ENCODE results near the gene IRF2.

The IRF2 gene

DNA sequence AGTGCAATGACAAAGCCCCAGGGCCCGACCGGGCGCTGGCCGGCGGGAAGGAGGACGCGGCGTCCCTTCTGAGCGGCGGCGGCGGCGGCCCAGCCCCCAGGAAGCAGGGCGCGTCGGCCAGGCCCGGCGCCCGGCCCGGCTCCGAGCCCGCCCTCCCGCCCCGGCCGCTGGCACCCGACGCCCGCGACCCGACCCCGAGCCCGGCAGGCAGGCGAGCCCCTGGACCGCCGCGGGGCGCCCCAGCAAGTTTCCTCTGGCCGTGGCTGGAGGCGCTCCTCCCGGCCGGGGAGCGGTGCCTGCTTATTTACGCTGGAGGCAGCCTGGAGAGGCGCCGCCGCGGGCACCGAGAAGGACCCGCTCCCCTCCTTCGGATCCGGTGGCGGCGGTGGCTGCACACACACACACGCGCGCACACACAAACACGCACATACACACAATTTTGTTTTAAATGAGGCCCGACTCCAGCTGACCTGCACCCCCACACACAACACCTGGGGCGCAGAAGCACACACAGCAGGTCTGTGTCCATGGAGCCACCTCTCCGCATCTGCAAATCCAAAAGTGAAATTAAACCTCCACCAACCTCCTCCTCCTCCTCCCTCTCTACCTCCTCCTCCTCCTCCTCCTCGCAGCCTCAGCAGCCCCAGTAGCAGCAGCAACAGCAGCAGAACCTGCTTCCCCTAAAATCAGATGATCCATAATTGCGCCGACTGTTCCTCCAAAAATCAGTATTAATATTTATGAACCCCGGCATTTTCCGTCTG, 669 bp downstream of the IRF2 start:
- peak in 4 of 5 donors; percentile 31 to 73 (median 46) for DNase-seq

DNA sequence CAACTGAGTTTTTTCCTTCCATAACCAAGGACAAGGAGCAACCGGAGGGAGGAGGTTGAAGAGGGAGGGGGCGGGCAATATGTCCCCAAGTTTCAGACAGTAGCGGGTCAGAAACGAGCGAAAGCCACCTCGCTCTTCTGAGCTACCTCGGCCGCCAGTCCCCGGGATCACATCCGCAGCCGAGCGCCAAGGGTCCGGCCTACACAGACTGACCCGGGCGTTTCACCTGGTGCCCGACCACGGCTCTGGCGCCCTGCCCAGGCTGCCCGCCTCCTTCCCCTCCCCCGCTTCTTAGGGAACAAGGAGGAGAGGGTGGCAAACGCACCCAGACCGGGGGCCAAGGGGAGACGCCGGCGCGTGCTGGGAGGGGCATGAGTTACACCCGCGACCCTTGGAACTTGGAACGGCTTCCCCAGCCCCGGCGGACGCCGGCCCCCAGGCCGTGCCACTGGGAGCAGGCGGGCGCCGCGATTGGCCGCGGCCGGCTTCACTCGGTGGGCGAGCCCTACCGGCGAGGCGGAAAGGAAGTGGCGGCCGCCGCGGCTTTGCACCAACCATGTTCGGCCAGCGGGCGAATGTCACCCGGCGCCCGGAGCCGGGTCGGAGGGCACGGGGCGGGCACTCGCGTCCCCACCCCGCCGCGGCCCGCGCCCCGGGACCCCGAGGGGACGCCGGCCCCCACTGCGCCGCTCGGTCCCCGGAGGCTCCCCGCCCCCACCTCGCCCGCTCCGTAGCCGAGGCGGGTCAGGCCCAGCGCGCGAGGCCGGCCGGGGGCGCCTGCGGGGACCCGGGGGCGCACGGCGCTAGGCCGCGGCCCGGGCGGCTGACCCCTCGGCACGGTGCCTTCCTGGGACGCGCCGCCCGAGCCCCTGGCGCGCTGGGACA, 1.5 kb downstream of the IRF2 start:
- DNase-seq, result peak; percentile 34 to 63 (median 43)

DNA sequence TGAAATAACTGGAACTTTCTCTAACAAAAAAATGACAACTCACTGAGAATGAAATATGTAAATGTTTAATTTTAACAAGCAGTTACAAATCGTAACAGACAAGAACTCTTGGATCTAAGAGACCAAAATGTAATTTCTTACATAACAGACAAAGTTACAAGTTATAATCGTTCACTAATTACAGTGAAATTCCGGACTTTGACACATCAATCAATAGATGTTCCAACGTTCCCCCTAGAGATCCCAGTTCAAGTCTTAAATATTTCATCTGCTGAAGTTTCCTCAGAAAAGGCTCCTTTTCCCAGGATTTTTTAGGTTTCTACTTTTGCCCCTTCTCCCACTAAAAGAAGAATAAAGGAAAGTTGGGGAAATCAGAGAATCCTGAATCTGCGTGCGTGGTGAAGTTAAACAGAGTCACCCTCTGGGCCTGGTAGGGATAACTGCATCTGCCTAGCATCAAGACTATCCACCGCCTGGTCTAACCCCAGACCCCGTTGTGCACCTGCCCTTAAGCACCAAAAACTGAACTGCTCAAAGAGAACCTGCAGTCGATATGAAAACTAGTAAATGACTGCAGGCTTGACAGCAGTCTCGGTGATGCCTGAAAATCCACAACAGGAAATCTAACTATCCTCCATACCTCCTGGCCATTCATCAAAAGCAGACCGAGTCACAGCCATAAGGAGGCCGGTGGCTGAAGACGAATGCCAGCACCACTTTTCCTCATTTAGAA, 2.3 kb downstream of the IRF2 start:
- peak in 1 of 5 donors; percentile 45 for DNase-seq

DNA sequence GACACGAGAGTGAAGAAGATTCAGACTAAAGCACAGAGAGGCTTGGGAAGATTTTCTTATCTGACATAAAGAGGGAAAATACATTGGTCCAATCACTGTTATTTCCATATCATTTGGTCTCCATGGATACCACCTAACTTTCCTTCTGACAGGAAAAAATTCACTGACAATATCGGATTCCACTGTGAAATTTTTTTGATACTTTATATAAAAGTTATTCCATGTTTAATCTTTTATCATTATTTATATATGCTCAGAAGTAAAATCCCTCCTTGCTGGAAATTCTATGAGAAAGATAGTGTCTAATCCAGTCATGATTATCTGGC, 3.6 kb downstream of the IRF2 start:
- no peak for DNase-seq

DNA sequence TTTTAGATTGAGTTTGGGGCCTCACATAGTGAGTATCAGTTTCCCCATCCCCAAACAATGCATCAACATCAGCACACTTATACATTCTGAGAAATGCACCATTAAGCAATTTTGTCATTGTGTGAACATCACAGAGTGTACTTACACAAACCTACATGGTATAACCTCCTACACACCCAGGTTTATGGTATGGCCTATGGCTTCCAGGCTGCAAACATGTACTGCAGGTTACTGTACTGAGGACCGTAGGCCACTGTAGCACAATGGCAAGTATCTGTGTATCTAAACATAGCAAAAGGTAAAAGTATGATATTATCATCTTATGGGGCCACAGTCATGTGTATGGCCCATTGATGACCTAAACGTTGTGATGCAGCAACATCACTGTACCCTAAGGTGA, 7.7 kb downstream of the IRF2 start:
- DNase-seq, result no peak

DNA sequence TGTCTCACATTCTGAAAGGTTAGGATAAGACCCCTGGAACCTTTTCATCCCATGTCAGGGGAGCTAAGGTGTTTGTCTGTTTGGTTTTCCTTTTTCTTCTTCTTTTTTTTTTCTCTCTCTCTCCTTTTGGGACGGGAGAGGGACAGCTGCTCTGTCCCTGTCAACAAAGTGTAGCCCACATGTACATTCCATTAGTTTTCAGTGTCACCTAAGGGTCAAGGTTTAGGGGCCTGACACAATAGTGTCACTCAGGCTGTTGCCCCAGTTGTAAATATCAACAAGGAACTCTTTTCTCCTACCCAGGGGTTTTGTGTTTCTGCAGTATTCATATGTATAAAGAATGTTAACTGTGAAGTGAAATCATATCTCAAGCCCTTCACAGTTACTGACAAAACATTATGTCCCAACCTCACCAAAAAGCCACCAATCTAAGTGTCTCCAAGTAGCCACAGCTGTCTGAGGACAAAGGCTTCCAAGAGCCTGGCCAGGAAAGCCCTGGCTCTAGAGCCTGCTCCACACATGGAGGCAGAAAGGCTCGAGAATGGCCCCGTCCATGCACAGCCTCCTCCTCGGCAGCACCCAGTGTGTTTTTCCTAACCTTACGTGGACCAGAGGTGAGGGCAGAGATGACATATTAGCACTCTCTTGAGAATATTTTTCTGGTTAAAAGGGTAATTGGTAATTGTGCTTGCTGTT, 9.4 kb downstream of the IRF2 start:
- no peak for DNase-seq

DNA sequence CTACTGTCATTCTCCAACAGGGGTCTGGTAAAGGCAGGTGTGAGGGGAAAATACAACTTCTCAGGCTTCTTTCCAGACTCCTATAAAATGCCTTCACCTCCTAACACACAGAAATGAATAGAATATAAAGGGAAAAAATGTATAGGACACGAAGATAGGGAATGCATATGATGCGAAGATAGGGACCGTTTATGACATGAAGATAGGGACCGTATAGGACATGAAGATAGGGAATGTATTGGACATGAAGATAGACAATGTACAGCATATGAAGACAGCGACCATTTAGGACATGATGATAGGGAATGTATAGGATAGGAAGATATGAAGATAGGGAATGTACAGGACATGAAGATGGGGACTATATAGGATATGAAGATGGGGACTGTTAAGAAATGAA, 10.5 kb downstream of the IRF2 start:
- no peak for DNase-seq

DNA sequence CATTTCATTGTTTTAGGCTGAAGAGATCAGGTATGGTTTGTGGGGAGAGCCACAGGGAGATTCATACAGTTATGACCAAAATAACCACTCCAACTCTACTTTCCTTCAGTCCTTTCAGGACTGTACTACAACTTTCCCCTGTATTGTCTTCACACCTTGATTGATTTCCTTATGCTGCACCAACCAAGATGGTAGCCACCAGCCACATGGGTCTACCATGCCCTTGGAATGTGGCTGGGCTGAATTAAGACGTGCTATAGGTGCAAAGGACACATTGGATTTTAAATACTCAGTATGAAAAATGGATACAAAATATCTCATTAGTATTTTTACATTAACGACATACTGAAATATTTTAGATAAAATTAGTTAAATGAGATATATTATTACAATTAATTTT, 11.2 kb downstream of the IRF2 start:
- no peak for DNase-seq

DNA sequence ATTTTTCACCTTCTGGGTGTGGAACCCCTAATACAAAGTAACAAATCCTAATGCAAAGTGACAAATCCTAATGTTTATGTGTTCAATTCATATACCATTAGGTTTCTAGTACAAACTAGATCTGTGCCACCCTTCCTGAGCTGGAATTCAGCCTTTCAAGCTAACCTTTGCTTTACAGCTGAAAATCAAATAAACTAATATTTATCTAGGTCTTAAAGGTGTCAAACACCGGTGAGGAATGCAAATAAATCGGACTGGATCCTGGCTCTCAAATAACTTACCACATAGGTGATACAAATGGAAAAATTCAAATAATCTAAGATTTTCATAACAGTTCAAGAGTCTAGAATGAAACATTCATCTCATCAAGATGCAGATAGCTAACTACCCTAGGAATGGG, 11.6 kb downstream of the IRF2 start:
- no peak for DNase-seq

DNA sequence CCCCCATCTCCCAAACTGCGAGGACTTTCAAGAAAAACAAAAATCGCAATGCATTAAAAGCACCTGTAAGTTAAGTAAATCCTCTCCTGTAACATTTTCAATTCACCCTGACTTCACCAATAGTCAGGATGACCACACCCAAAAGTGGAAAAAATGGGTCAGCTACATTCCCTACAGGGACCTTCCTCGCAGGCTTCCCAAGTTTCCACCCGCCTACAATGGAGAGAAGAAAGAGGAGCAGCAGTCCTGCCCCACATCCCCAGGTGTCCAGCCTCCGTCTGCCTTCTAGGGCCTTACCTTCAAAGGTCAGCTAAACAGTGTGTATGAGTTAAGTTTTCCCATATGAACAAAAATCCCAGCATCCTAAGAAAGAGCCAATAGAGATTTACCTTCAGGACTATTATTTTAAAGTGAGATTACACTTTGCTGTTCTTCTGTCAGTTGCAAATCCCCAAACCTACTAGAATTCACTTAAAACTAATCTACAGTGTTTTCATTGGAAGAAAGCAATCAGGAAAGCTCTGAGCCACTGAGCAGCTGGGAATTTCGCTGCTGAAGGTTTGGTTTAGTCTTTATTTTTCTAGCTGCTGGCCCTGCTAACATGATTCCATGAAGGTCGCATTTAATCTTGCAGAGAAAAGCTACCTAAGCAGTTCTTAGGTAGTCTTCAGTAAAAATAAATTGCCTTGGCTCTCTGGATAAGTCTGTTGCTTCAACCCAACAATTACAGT, 12.5 kb downstream of the IRF2 start:
- DNase-seq, result no peak

DNA sequence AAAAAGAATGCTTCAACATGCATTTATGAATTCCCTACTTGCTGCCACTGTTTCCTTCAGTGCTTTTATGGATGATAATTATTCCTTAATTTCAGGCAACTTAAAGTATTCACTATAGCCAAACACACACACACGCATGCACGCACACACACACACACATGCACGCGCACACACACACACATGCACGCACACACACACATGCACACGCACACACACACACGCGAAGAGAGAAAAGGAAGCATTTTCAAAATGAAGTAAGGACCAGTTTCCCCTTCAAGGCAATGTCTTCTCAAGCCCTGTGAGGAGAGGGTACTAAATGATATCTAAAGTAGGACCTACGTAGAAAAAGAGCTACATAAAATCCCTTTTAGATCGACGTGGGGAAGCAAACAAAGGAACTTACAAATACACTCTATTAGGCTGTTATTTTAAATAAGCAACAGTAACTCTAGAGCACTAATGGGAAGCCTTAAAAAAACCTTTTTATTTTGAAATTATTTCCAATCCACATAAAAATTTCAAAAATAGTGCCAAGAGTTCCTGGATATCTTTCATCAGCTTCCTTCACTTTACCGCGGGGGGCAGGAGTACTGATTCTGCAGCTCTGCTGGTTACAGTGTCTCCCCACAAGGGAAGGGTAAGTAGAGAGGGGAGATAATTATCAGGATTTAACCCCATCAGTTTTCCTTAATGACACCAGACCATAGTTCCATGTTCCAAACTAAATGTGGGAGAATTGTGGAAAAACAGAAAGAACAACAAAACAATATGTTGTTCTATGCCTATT, 13.7 kb downstream of the IRF2 start:
- no peak for DNase-seq

DNA sequence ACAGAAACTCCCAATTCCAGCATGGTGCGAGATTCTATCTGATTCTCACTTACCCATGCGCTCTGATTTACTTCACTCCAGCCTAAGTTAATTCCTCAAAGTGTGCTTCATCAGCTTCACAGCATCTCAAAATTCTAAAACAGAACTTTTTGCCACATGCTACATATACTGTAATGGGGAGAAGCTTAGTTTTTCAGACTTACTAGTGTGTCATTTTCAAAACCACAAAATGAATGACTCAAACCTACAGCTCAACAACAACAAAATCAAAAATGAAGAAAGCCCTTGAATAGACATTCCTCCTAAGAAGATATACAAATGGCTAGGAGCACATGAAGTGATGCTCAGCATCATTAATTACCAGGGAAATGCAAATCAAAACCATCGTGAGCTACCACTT, 14.9 kb downstream of the IRF2 start:
- peak in 1 of 5 donors; percentile 53 for DNase-seq

DNA sequence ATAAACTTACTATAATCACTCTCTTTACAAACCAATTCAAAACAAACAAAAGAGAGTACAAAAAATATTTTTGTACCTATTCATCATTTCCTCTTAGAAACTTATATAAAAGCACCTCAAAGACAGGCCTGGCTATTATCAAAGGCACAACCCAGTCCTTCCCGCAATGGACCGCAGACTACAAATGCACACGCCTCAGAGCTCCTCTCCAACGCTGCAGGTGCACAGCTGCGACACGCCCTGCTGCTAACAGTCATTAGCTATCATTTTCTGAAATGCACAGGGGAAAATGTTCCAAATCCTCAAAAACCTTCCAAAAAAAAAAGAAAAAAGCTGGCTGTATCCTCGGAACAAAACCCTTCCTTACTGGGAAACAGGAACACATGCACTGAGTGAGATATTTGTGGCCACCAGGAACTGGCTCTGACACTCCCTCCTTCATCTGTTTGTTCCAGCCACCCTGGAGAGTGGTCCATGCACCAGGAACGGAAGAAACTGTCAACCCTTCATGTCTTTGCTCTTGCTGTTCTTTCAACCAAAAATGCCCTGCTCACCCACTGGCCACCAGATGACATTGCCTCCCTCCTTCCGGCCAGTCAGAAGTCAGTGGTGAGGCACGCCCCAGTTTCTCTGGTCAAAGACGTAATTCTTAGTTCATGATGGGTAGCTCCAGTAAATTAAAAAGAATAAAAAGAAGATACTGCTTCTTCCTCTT, 16.7 kb downstream of the IRF2 start:
- no peak for DNase-seq

DNA sequence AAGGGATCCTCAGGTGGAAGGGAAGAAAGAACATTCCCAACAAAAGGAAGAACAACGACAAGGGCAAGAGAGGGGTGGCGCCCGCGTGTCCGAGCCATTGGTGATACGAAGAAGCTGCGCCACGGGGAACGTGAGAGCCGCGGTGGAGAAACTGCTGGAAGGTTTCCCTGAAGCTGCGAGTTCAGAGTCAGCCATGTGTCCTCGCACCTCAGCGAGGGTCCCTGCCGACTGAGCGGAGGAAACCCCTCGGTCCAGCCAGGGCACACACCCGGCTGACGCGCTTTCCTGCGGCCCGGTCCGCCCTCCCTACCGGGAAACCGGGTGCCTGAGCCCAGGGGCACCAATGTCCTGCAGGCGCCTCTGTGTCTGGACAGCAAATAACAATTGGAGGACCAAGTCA, 18.0 kb downstream of the IRF2 start:
- DNase-seq, result no peak

DNA sequence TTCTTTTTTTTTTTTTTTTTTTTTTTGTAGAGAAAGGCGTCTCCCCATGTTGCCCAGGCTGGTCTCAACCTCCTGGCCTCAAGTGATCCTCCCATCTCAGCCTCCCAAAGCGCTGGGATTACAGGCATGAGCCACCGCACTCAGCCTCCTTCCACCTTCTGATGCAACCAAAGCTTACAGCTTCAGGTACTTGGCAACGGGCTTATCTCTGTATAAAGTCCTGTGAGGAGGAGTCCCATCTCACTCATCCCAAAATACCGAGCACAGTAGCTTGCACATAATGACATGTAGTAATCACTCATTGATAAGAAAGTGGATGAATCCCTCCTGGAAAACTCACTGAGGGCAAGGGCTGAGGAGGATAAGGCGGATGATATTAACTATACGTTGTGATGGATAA, 19.1 kb downstream of the IRF2 start:
- DNase-seq, result no peak

DNA sequence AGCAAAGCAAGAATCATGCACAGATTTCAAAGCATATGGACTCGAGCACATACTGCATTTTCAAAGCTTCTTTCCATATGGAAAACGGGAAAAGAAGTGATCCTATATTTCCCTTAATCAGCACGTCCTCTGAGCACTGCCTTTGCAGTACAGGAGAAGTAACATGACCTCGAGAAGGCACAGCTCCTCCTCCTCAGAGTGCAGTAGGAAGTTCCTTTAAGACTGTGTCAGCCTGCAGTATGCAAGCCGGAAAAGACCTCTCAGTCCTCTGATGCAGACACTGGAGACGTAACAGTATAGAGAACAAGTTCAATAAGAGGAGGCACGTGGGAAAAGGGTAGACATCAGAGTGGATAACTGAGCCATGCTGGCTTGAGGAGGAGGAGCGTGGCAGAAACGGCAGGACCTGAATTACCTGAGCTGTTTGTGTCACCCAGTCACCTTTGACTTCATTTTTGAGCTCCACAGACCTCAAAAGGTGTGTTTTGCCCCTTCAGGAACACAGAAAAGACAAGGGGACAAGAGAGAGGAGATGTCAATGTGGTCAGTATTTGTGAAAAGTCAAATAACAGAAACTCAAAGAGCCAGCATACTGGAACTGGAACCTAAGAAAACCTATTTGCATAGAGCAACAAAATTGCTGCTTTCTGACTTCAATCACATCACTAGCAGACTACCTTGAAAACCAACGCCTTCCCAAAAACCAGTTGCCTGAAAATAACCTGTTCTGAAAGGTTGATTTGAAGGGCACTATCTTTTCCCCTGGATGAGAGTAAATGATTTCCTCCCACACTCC, 20.8 kb downstream of the IRF2 start:
- peak in 4 of 5 donors; percentile 21 to 64 (median 32) for DNase-seq

DNA sequence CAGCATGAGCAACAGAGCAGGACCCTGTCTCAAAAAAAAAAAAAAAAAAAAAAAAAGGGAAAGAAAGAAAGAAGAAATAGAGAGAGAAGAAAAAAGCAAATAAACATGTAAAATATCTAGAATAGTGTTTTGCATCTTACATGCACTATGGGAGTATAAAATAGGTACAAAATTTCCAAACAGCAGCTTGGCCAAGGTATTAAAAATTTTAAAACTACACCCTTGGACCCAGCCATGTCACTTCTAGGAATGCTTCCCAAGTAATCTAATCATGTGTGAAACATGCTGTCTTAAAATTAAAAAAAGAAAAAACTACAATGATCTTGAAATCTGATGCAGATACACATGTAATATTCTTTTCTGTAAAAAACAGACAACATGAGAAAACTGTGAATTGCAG, 21.6 kb downstream of the IRF2 start:
- no peak for DNase-seq

DNA sequence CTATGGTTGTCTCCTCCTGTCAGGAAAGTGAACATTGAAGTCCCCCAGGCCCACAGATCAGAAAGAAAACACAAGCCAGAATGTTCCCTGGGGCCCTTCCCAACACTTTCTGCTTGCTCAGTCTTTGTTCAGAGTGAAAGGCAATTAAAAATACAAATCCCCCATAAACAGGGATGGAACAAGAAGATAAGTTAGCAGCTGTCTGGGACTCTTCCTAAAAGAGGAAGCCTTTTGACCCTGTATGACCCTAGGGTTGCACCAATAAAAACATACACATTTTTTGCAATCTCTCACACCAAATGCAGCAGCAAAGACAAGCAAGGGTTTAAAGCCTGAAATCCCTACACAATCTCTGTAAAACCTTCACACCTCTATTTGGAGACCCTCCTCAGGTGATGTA, 22.6 kb downstream of the IRF2 start:
- DNase-seq, result no peak

DNA sequence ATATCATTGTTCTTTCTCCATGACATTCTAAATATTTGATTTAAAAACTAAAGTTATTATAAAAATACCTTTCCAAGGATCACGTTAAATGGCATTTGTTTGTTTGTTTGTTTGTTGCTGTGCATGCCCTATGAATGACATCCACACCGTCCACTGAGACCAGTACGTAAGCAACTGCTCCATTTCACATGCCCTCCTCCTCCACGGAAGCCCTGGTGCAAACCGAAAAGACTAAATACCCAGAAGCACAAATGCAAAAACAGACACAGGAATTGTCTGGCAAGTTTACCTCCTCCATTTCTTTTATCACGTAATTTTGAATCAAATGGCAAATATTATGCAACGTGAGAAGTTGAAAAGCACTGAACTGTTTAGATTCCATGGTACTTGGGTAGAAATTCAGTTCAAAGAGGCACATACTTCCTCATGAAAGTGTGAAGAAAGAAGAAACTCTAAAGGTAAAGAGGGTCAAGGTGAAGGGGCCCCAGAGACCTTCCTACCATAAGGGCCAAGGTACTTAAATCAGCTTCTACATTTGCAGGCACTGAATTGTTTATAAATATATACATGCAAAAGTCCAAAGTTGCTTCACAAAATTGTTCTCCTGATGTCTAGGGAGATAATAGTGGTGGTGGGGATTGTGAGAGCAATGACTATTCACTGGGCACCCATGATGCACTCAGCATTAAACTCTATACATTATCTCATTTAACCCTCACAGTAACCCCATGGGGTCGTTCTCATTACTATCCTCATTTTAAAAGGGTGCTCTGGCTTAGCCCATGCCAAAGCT, 23.4 kb downstream of the IRF2 start:
- no peak for DNase-seq
